ENCODE results near the gene ZMIZ1.

The ZMIZ1 gene

GRCh38 chr10:79185796-79186374 is 117.1 kb downstream of the ZMIZ1 start:
- H3K4me1 Mint-ChIP-seq (ENCODE audit: low read depth) = no peaks in the 10 kb centered on the region
- no peaks in the 10 kb centered on the region for H3K27me3 Mint-ChIP-seq
- no peaks in the 10 kb centered on the region for H3K9me3 Mint-ChIP-seq
- H3K4me3 Mint-ChIP-seq = no peak overlapping the region
- no peak for DNase-seq
- no peaks in the 10 kb centered on the region for H3K36me3 Mint-ChIP-seq (ENCODE audit: low read depth)
- H3K27ac Mint-ChIP-seq = no peak overlapping the region

GRCh38 chr10:79186486-79187120 is 117.8 kb downstream of the ZMIZ1 start:
- H3K9me3 Mint-ChIP-seq = no peaks in the 10 kb centered on the region
- no peaks in the 10 kb centered on the region for H3K36me3 Mint-ChIP-seq (ENCODE audit: low read depth)
- H3K4me3 Mint-ChIP-seq = no peak overlapping the region
- no peak overlapping the region for H3K27ac Mint-ChIP-seq
- H3K27me3 Mint-ChIP-seq = no peaks in the 10 kb centered on the region
- no peak for DNase-seq
- H3K4me1 Mint-ChIP-seq (ENCODE audit: low read depth) = no peaks in the 10 kb centered on the region

DNA sequence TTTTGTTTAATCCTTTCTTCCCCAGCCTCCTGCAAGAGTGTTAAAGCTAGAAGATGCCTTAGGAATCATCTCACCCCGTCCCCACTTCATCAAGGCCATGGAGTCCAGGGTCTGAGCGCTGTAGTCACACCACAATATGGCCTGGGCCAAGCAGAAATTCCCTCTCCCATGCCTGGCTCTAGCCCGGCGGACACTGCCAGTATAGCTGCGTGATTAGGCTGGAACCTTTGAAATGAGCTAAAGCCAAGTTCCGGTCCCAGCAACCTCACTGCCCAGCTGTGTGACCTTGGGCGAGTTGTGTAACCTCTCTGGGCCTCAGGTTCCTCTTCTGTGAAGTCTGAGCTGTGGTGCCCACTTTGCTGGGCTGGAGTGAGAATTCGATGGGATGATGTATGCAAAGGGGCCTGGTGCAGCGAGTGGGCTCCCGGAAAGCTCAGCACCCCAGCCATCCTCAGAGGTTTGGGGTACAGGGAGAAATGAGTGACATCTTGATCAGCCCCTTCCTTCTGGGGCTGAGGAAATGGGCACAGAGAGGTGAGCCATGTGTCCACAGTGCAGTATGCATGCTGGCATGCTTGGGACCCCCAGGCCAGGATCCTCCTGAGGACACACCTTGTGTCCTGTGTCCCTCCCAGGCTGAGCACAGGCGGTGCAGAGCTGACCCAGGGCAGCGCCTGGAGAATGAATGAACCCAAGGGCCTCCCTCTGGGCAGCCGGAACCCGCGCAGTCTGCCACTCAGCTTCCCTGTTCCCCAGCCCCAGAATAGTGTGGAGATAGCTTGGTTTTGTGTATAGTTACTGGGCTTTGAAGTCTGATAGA is 118.6 kb downstream of the ZMIZ1 start:
- Mint-ChIP-seq H3K27me3 (no peaks in the 10 kb centered on the region), H3K4me1 (ENCODE audit: low read depth) (no peaks in the 10 kb centered on the region), H3K36me3 (ENCODE audit: low read depth) (no peaks in the 10 kb centered on the region), H3K27ac (no peak overlapping the region), H3K4me3 (no peak overlapping the region), H3K9me3 (no peaks in the 10 kb centered on the region)
- no peak for DNase-seq

DNA sequence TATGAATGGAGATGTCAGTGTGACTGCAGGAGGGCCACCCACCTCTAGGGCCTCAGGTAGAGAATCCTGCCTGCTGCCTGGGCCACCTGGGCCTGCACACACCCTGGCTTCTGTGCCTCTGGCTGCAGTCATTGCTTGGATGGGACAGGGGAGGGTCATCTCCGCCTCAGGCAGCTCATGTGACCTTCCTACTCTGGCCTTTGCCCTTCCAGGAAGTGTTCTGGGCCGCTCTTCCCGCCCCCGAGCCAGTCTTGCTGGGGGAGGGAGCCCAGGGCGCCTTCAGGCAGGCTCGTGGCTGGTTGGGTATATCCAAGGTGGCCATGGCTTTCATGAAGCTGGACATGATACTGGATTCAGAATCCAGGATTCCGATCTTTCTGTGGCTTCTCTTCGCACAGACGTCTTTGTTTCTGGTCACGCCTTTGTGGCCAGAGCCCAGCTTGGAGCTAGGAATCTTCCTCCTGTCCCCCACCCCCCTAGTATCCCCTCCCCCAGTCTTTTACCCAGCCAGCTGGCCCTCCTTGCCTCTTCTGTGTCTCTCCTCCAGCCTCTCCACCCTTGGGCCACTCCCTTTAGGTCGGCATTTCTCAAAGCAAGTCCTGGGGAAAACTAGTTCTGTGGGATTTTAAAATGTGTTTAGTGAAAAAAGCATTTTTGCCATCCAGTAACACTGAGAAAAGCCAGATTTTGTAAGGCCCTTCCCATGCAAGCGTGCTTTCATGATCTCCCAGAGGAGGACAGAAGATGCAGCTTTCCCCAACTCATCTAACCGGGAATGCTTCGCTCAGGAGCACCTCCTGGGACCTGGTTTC is 119.6 kb downstream of the ZMIZ1 start:
- Mint-ChIP-seq H3K4me3 (no peak overlapping the region), H3K36me3 (ENCODE audit: low read depth) (no peaks in the 10 kb centered on the region), H3K9me3 (no peaks in the 10 kb centered on the region), H3K27ac (no peak overlapping the region), H3K27me3 (no peaks in the 10 kb centered on the region), H3K4me1 (ENCODE audit: low read depth) (no peaks in the 10 kb centered on the region)
- DNase-seq = no peak

GRCh38 chr10:79189181-79189580 is 120.4 kb downstream of the ZMIZ1 start:
- Mint-ChIP-seq H3K4me3 (no peak overlapping the region), H3K4me1 (ENCODE audit: low read depth) (no peaks in the 10 kb centered on the region), H3K27me3 (no peaks in the 10 kb centered on the region), H3K36me3 (ENCODE audit: low read depth) (no peaks in the 10 kb centered on the region), H3K9me3 (no peaks in the 10 kb centered on the region), H3K27ac (no peak overlapping the region)
- DNase-seq = no peak

- Mint-ChIP-seq H3K9me3 (no peaks in the 10 kb centered on the region), H3K27me3 (no peaks in the 10 kb centered on the region), H3K4me1 (ENCODE audit: low read depth) (no peaks in the 10 kb centered on the region), H3K36me3 (ENCODE audit: low read depth) (no peaks in the 10 kb centered on the region), H3K27ac (no peak overlapping the region), H3K4me3 (no peak overlapping the region)
- DNase-seq = no peak
Measured at GRCh38 chr10:79189853-79190435, 121.2 kb downstream of the ZMIZ1 start.

DNA sequence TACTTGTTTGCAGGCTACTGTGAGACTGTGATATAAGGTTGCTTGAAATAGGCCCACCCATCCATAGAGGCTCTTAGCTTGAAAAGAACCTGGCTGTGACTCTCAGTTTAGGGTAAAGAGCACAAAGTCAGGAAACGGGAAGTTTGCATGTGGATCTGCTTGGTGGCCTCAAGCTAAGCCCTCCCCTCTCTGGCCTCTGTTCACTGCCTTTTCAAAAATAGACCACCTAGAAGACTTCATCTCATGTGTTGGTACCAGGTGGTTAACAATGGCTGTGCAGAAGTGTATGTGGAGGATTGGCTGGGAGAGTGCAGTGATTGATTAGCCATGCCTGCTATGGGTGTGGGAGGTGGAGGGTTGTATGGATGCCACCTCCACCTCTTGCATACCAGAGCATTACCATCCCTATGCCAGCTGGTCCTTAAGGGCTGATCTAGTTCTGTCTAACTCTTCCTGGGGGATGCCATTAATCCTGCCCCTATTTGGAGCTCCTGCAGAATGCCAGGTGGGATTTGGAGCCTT is 122.0 kb downstream of the ZMIZ1 start:
- H3K27ac Mint-ChIP-seq = no peak overlapping the region
- DNase-seq = no peak
- peaks cover 7% of the 10 kb centered on the region for H3K4me1 Mint-ChIP-seq (ENCODE audit: low read depth)
- no peaks in the 10 kb centered on the region for H3K9me3 Mint-ChIP-seq
- H3K4me3 Mint-ChIP-seq = no peak overlapping the region
- H3K27me3 Mint-ChIP-seq = no peaks in the 10 kb centered on the region
- H3K36me3 Mint-ChIP-seq (ENCODE audit: low read depth) = no peaks in the 10 kb centered on the region

DNA sequence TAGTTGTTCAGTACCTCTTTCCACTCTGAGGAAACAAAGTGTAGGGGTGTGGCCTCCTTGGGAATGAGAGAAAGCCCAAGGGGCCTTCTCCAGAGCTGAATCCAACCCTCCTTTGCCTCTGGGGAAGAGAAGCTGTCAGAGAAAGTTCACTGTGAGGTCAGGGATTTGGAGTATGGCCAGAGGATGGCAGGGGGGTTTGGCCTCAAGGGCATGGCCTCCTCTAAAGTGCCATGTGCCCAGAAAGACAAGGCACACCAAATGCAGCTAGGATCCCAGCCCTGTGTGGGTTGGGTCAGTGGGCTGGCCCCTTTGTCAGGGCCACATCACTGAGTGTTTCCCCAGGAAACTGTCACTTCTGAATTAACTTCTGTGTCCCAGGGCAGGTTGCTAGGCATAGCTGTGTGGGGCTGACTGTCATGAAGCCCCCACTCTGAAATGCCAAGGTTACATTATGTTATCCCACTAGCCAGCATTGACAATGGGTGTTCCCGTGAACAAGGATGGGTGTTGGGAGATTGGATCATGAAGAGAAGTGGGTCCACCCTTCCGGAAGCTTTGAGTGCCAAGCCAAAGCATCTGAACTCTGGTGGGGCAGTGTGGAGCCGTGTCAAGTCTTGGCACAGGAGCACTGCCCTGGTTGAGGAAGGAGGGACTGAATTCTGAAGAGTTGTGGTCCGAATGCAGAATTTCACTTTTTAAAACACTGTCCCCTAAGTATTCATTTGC is 123.3 kb downstream of the ZMIZ1 start:
- no peak for DNase-seq
- H3K4me3 Mint-ChIP-seq = no peak overlapping the region
- H3K27ac Mint-ChIP-seq = no peak overlapping the region

GRCh38 chr10:79192677-79193003 is 123.9 kb downstream of the ZMIZ1 start:
- H3K36me3 Mint-ChIP-seq (ENCODE audit: low read depth) = no peaks in the 10 kb centered on the region

More for the DNA sequence above, 123.3 kb downstream of the ZMIZ1 start:
- H3K36me3 Mint-ChIP-seq (ENCODE audit: low read depth) = no peaks in the 10 kb centered on the region
- peaks cover 8% of the 10 kb centered on the region for H3K4me1 Mint-ChIP-seq (ENCODE audit: low read depth)
- H3K9me3 Mint-ChIP-seq = no peaks in the 10 kb centered on the region
- no peaks in the 10 kb centered on the region for H3K27me3 Mint-ChIP-seq

GRCh38 chr10:79193694-79194382 is 125.1 kb downstream of the ZMIZ1 start:
- Mint-ChIP-seq H3K4me3 (no peak overlapping the region), H3K4me1 (ENCODE audit: low read depth) (peaks cover 8% of the 10 kb centered on the region), H3K9me3 (no peaks in the 10 kb centered on the region), H3K27ac (no peak overlapping the region), H3K27me3 (no peaks in the 10 kb centered on the region), H3K36me3 (ENCODE audit: low read depth) (no peaks in the 10 kb centered on the region)
- DNase-seq = no peak

More at GRCh38 chr10:79192677-79193003, 123.9 kb downstream of the ZMIZ1 start:
- no peaks in the 10 kb centered on the region for H3K27me3 Mint-ChIP-seq
- no peak overlapping the region for H3K4me3 Mint-ChIP-seq
- DNase-seq = no peak
- no peak overlapping the region for H3K27ac Mint-ChIP-seq
- peaks cover 8% of the 10 kb centered on the region for H3K4me1 Mint-ChIP-seq (ENCODE audit: low read depth)
- no peaks in the 10 kb centered on the region for H3K9me3 Mint-ChIP-seq

- Mint-ChIP-seq H3K9me3 (no peaks in the 10 kb centered on the region), H3K4me3 (no peak overlapping the region), H3K36me3 (ENCODE audit: low read depth) (no peaks in the 10 kb centered on the region), H3K4me1 (ENCODE audit: low read depth) (peaks cover 8% of the 10 kb centered on the region), H3K27ac (no peak overlapping the region), H3K27me3 (no peaks in the 10 kb centered on the region)
- peak; percentile 86 for DNase-seq
Measured at GRCh38 chr10:79195091-79195923, 126.5 kb downstream of the ZMIZ1 start.

- no peaks in the 10 kb centered on the region for H3K36me3 Mint-ChIP-seq (ENCODE audit: low read depth)
- no peaks in the 10 kb centered on the region for H3K27me3 Mint-ChIP-seq
- no peak overlapping the region for H3K4me3 Mint-ChIP-seq
- no peak overlapping the region for H3K27ac Mint-ChIP-seq
- H3K9me3 Mint-ChIP-seq = no peaks in the 10 kb centered on the region
- peak; percentile 85 for DNase-seq
- H3K4me1 Mint-ChIP-seq (ENCODE audit: low read depth) = peaks cover 8% of the 10 kb centered on the region
Measured at GRCh38 chr10:79196470-79197461, 128.0 kb downstream of the ZMIZ1 start.
